ENCODE data around the gene CCDC85C. TPM values are rescaled to one million over a fixed set of nuclear protein-coding genes. Genes with fewer than 3 reads are reported as not detected.

CCDC85C gene
- 15.9 and 22.3 TPM in 2 replicates for total RNA-seq

DNA sequence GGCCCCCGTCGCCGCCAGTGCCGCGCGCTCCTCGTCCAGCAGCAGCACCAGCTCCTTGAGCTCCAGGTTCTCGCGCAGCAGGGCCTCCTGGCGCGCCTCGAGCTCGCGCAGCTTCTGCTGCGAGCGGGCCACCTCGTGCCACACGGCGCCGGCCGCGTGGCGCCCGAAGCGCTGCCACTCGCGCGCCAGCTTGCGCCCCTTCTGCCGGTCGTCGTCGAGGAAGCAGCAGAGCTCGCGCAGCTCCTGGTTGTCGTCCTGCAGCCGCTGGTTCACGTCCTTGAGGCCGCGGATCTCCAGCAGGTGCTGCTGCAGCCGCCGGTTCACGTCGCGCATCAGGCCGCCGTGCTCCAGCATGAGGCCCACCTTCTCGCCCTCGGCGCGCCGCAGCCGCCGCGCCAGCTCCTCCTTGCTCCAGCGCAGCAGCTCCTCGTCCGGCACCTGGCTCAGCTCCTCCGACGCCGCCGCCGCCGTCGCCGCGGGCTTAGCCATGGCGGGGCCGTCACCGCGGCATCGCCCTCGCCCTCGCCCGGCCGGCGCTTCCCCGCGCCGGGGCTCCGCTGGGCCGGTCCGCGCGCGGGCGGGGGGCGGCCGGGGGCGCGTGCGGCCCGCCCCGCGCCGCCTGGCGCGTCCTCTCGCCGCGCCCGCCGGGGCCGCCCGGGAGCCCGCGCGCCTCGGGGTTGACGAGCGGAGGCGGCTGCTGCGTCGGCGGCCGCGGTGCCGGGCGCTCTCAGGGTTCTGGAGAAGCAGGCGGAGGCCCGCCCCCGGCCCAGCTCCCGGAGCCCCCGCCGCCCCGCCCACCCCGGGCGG lies at the start of gene CCDC85C:
Gene CCDC85C, minus strand, starts transcription at position 737 of the 807 bp plus-strand sequence. Its CDS starts 248 bp downstream, at position 489.

GRCh38 chr14:99644723-99645544 lies 40.9 kb upstream of the CCDC85C start, which contains the start of gene HHIPL1:
Gene HHIPL1, plus strand, starts transcription at chr14:99645129. Its CDS starts 79 bp downstream, at chr14:99645208.

GRCh38 chr14:99480917-99481744 lies 122.9 kb downstream of the CCDC85C start, which contains the start of gene CCNK:
Gene CCNK, plus strand, starts transcription at chr14:99481409. Its CDS starts 11,269 bp downstream, at chr14:99492678.

GRCh38 chr14:99479906-99480869 lies 123.8 kb downstream of the CCDC85C start, which contains the start of gene SETD3:
Gene SETD3, minus strand, starts transcription at chr14:99480859. Its CDS starts 15,054 bp downstream, at chr14:99465805.

Other genes with a start within 250 kb of the CCDC85C start
- gene SETD3, start 123.3 kb downstream of the CCDC85C start, total RNA-seq, result 63.8 and 67.6 TPM in 2 replicates
- gene CCNK, start 122.8 kb downstream of the CCDC85C start, total RNA-seq, result 13.1 and 22.7 TPM in 2 replicates
- gene HHIPL1, start 40.9 kb upstream of the CCDC85C start, total RNA-seq, result 2.6 and 4.4 TPM in 2 replicates
- under 0.01 TPM in 1 of 2 replicates, not detected in the other for gene CYP46A1, start 80.1 kb upstream of the CCDC85C start, total RNA-seq
- gene EML1, start 189.2 kb upstream of the CCDC85C start, total RNA-seq, result 66.9 and 90.0 TPM in 2 replicates